Esophagus muscularis mucosa (tissue), 4 donors: ENCODE results near the gene SLC25A13. TPM values are rescaled to one million over a fixed set of nuclear protein-coding genes. Genes with fewer than 3 reads are reported as not detected.
"Not testable (repeated sequence)": the region's sequence is repeated elsewhere in the genome, so short reads cannot be mapped to it uniquely, and the experiment has no call there.

Experiments used
- DNase-seq: peaks from one replicate; pipeline ENCODE4 v3.0.0-alpha.2; 2017; ENCODE audit errors: extremely low spot score
- H3K27ac ChIP-seq, 4 donors: fragments of 200-600 bp; sonication (generic); replicated peaks in 1 of 4; 1 replicate in 3 of 4; 2 replicates in 1 of 4; pipeline ENCODE4 v1.5.1; 2016 to 2019; ENCODE audit warnings: mild to moderate bottlenecking in 1 of 4
- H3K27me3 ChIP-seq, 4 donors: fragments of 200-600 bp; sonication (generic); one replicate each; pipeline versions ENCODE4 v1.5.1 to v1.6.0; 2016 to 2019
- H3K36me3 ChIP-seq, 4 donors: fragments of 200-600 bp; sonication (generic); one replicate each; pipeline ENCODE4 v1.5.1; 2016 to 2019
- H3K4me1 ChIP-seq, 4 donors: fragments of 200-600 bp; sonication (generic); one replicate each; pipeline ENCODE4 v1.5.1; 2016 to 2019
- H3K4me3 ChIP-seq, 4 donors: fragments of 200-600 bp; sonication (generic); 1 replicate in 2 of 4; 2 replicates in 2 of 4; pipeline ENCODE4 v1.5.1; 2016 to 2019; ENCODE audit warnings: mild to moderate bottlenecking in 4 of 4, moderate library complexity in 1 of 4
- H3K9me3 ChIP-seq, 4 donors: fragments of 200-600 bp; sonication (generic); 1 replicate in 3 of 4; 2 replicates in 1 of 4; pipeline ENCODE4 v1.5.1; 2016 to 2019
- EP300 ChIP-seq: sonication (generic); formaldehyde crosslinking; IDR thresholded peaks from one replicate; pipeline ENCODE4 v1.6.1; 2017; ENCODE audit warnings: antibody characterized with exemption
- POLR2A ChIP-seq: fragments of 450-650 bp; IDR thresholded peaks from one replicate; pipeline ENCODE4 v1.6.1; 2017; ENCODE audit warnings: antibody characterized with exemption, moderate library complexity, mild to moderate bottlenecking, low read depth
- POLR2AphosphoS5 ChIP-seq, 2 donors: sonication (generic); formaldehyde crosslinking; IDR thresholded peaks; one replicate each; pipeline ENCODE4 v1.6.1; 2017; ENCODE audit warnings: antibody characterized with exemption in 2 of 2
- WGBS: methylation state at CpG from one replicate; pipeline ENCODE4 v1.1.5; 2018; 5-methylcytosine and 5-hydroxymethylcytosine counted together
- intact Hi-C: fragments of 100-400 bp; cut with DNase I; formaldehyde crosslinking; loops from one replicate; pipeline ENCODE4 v1.15.1; 2023
- total RNA-seq, 4 donors: library from RNA; depleted of rRNA; stranded (reverse); fragments of >200 nt; gene quantifications; one replicate each; pipeline versions ENCODE4 v1.1.0 to v1.2.1, GENCODE V29; 2016
- TF ChIP-seq, protein P1 (sequence below), 3 experiments: fragments of 200-600 bp in 2 of 3; fragments of 450-650 bp in 1 of 3; sonication (generic) in 2 of 3; IDR thresholded peaks; one replicate each; pipeline ENCODE4 v1.5.1; 2017 to 2019; ENCODE audit warnings: antibody characterized with exemption in 3 of 3, mild to moderate bottlenecking in 2 of 3, moderate library complexity in 1 of 3

The SLC25A13 gene
- total RNA-seq, 4 donors from 2014 or later: 8.6 to 17.4 (median 14.4) TPM

DNA sequence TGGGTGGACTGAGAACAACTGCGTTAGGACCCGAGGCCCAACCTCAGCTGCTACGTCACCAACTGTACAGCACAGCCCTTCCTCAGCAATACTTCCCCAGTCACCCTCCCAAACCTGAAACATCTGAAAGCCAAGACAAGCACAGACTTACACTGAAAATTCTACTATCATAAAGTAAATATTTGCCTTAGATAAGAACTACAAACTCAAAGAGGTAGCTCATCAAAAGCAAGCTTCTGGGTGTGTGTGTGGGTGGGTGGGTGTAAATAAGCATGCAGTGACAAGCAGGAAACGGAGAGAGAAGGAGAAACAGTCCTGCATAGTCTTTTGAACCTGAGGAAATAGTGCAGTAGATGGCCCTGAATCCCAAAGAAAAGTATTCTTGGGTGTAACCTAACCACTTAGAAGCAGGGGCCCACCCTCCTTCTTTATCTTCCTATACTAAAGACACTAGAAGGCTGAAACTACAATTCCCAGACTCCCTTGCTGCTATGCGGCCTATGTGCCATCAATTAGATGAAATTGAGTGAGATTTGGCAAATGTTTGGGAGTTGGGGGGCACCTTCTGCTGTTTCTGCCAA is 18.7 kb downstream of the SLC25A13 start:
- 89% methylated on average over 5 of the region's 5 CpGs for WGBS
- DNase-seq: no peak

DNA sequence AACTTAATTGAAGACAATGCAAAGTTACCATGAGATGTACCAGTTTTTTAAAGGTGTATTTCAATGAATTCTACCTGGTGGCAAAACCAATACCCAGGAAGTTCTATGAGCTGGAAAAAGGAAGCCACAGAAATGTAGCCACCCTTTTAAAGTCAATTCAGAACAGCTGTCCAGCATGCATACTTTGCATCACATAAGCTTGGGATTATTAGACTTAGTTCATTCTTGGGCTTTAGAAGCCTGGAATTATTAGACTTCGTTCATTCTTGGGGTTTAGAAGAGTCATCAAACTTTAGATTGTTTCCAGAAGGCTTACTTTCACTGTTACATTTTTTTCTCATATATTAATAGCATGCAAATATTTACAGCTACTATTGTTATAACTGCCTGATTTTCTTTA is 20.9 kb downstream of the SLC25A13 start:
- Histone ChIP-seq H3K9me3 (no peaks in the 10 kb centered on the region), H3K27me3 (no peaks in the 10 kb centered on the region), H3K36me3 (peaks cover 0 to under 1% (median 0%) of the 10 kb centered on the region in 4 donors), H3K4me1 (peaks cover 4 to 38% (median 26%) of the 10 kb centered on the region in 4 donors), H3K27ac (no peak overlapping the region), H3K4me3 (no peak overlapping the region)
- DNase-seq: no peak
- intact Hi-C loops: no loop called here
- TF ChIP-seq, protein P1, sequence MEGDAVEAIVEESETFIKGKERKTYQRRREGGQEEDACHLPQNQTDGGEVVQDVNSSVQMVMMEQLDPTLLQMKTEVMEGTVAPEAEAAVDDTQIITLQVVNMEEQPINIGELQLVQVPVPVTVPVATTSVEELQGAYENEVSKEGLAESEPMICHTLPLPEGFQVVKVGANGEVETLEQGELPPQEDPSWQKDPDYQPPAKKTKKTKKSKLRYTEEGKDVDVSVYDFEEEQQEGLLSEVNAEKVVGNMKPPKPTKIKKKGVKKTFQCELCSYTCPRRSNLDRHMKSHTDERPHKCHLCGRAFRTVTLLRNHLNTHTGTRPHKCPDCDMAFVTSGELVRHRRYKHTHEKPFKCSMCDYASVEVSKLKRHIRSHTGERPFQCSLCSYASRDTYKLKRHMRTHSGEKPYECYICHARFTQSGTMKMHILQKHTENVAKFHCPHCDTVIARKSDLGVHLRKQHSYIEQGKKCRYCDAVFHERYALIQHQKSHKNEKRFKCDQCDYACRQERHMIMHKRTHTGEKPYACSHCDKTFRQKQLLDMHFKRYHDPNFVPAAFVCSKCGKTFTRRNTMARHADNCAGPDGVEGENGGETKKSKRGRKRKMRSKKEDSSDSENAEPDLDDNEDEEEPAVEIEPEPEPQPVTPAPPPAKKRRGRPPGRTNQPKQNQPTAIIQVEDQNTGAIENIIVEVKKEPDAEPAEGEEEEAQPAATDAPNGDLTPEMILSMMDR (IDR thresholded peaks at IDR 0.05): no peak
- TF ChIP-seq EP300: no peak
- no peak for TF ChIP-seq POLR2A
- no peak for TF ChIP-seq POLR2AphosphoS5 (IDR thresholded peaks at IDR 0.05)
- WGBS: 70% methylated on average over 1 of the region's 1 CpG

More for the DNA sequence above, 18.7 kb downstream of the SLC25A13 start:
- no peak for TF ChIP-seq EP300
- no peak for TF ChIP-seq POLR2A
- no peak for TF ChIP-seq POLR2AphosphoS5 (IDR thresholded peaks at IDR 0.05)
- TF ChIP-seq, protein P1 (IDR thresholded peaks at IDR 0.05): no peak
- Histone ChIP-seq H3K9me3 (no peaks in the 10 kb centered on the region), H3K36me3 (no peaks in the 10 kb centered on the region), H3K27me3 (no peaks in the 10 kb centered on the region), H3K4me1 (peaks cover 4 to 49% (median 30%) of the 10 kb centered on the region in 4 donors), H3K4me3 (no peak overlapping the region), H3K27ac (no peak overlapping the region)
- intact Hi-C loops: no loop called here

DNA sequence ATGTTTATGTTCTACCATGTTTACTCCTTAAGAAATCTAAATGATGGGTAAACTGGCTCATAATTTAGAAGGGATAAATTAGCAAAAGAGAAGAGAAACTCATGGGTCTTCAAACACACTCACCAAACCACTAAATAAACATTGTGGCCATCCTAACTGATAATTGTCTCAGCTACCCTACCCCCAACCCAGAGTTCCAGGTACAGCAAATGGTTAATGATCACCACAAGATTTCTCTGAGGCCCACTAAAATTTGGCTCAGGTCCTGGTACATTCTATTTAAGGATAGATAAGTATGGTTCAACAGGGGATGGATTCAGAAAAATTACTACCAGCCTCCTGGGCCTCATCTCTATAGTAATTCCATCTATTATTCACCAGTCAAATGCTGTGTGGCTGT is 21.4 kb downstream of the SLC25A13 start:
- Histone ChIP-seq H3K4me1 (peaks cover 4 to 33% (median 21%) of the 10 kb centered on the region in 4 donors), H3K27me3 (no peaks in the 10 kb centered on the region), H3K36me3 (peaks cover 0 to 4% (median 0%) of the 10 kb centered on the region in 4 donors), H3K4me3 (no peak overlapping the region), H3K9me3 (no peaks in the 10 kb centered on the region), H3K27ac (no peak overlapping the region)
- intact Hi-C loops: no loop called here
- TF ChIP-seq POLR2A: no peak
- DNase-seq: no peak

DNA sequence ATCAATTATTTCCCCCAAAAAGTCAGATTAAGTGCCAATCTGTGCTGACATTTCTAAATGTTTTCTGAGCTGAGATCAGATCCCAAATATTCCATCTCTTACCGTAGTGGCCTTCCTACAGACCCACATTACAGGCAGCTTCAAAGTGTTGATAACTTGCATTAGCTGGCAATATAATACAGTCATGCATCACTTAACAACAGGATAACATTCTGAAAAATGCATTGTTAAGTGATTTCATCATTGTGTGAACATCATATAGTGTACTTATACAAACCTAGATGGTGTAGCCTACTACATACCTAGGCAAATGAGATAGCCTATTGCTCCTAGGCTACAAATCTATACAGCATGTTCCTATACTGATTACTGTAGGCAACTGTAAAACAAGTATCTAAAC is 22.4 kb downstream of the SLC25A13 start:
- Histone ChIP-seq H3K27me3 (no peaks in the 10 kb centered on the region), H3K9me3 (no peaks in the 10 kb centered on the region), H3K4me1 (peaks cover 4 to 27% (median 14%) of the 10 kb centered on the region in 4 donors), H3K4me3 (no peak overlapping the region), H3K27ac (no peak overlapping the region), H3K36me3 (peaks cover 0 to 7% (median 2%) of the 10 kb centered on the region in 4 donors)
- DNase-seq: no peak
- TF ChIP-seq POLR2AphosphoS5 (IDR thresholded peaks at IDR 0.05) (no peak), POLR2A (no peak), EP300 (no peak)
- TF ChIP-seq, protein P1 (IDR thresholded peaks at IDR 0.05): no peak
- 100% methylated on average over 1 of the region's 1 CpG for WGBS
- intact Hi-C loops: no loop called here

DNA sequence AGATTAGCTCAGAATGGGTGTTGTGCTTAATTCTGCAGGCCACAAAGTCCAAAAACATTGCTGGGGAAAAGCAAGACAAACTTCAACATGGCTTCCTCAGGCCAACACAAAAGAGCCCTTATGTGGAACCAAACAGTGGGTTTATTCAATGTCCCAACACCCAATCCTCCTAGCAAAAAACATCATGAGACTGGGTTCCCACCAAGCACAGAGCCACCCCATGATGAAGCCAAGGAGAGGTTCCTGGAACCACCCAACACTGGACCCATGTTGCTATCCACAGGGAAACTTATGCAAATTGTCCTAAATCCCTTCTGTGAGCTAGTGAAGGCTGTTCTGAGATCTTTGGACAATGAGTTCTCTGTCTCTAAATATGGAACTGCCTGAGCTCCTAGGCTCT is 24.0 kb downstream of the SLC25A13 start:
- Histone ChIP-seq H3K27ac (no peak overlapping the region), H3K4me1 (peaks cover 4 to 27% (median 12%) of the 10 kb centered on the region in 4 donors), H3K27me3 (no peaks in the 10 kb centered on the region), H3K36me3 (peaks cover 0 to 9% (median 2%) of the 10 kb centered on the region in 4 donors), H3K9me3 (no peaks in the 10 kb centered on the region), H3K4me3 (no peak overlapping the region)
- TF ChIP-seq POLR2A: no peak
- TF ChIP-seq EP300: no peak
- TF ChIP-seq, protein P1 (IDR thresholded peaks at IDR 0.05): no peak
- DNase-seq: no peak
- intact Hi-C loops: no loop called here

DNA sequence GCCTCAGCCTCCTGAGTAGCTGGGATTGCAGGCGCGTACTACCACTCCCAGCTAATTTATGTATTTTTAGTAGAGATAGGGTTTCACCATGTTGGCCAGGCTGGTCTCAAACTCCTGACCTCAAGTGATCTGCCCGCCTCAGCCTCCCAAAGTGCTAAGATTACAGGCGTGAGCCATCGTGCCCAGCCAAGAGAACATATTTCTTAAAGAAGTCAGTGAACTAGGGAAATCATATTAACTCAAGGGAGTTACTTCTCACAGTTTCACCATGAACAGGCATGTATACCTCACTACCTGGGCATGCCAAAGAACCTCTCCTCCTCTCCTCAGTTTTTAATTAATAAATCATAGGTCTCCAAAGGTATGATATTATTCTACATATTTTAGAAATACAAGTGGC is 24.5 kb downstream of the SLC25A13 start:
- intact Hi-C loops, H3K9me3 ChIP-seq, H3K27ac ChIP-seq, DNase-seq, H3K36me3 ChIP-seq, H3K4me3 ChIP-seq, H3K27me3 ChIP-seq: not testable (repeated sequence)
- WGBS: 90% methylated on average over 5 of the region's 5 CpGs
- H3K4me1 ChIP-seq: peaks cover 4 to 27% (median 12%) of the 10 kb centered on the region in 4 donors

DNA sequence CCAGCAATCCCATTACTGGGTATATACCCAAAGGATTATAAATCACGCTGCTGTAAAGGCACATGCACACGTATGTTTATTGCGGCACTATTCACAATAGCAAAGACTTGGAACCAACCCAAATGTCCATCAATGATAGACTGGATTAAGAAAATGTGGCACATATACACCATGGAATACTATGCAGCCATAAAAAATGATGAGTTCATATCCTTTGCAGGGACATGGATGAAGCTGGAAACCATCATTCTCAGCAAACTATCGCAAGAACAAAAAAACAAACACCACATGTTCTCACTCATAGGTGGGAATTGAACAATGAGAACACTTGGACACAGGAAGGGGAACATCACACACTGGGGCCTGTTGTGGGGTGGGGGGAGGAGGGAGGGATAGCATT is 28.0 kb downstream of the SLC25A13 start:
- H3K9me3 ChIP-seq, H3K4me3 ChIP-seq, H3K36me3 ChIP-seq, intact Hi-C loops, H3K27ac ChIP-seq, H3K4me1 ChIP-seq, DNase-seq, H3K27me3 ChIP-seq: not testable (repeated sequence)
- WGBS: 100% methylated on average over 4 of the region's 4 CpGs
